Ishikawa (cell line): ENCODE results near the gene CAND1.

Source experiments
- CEBPB ChIP-seq: IDR thresholded peaks from 2 replicates; pipeline ENCODE4 v1.6.1; 2012
- CREB1 ChIP-seq: IDR thresholded peaks from 2 replicates; pipeline ENCODE4 v1.6.1; 2012; ENCODE audit warnings: low read depth
- EP300 ChIP-seq: IDR thresholded peaks from 2 replicates; pipeline ENCODE4 v1.6.1; 2012; ENCODE audit warnings: borderline replicate concordance
- NFIC ChIP-seq: IDR thresholded peaks from 2 replicates; pipeline ENCODE4 v1.6.1; 2012
- YY1 ChIP-seq: IDR thresholded peaks from 2 replicates; pipeline ENCODE4 v1.6.1; 2012; ENCODE audit warnings: low read depth

GRCh38 chr12:67344979-67345710, 76.0 kb downstream of the CAND1 start:
- TF ChIP-seq EP300: no peak
- TF ChIP-seq CEBPB: no peak
- no peak for TF ChIP-seq YY1
- no peak for TF ChIP-seq NFIC
- no peak for TF ChIP-seq CREB1
